Epithelial cell of proximal tubule (primary cell): ENCODE results near the gene RAI1. TPM values are rescaled to one million over a fixed set of nuclear protein-coding genes. Genes with fewer than 3 reads are reported as not detected.
A peak's percentile ranks its signal among the peaks of the same experiment; 100 is the strongest.

Experiments used
- DNase-seq: peaks from one replicate; pipeline ENCODE4 v3.0.0-alpha.2; 2011; ENCODE audit warnings: low read depth
- H3K4me3 ChIP-seq: 2 replicates; pipeline ENCODE4 v1.5.1; 2011; ENCODE audit warnings: low read depth, mild to moderate bottlenecking, low read length
- total RNA-seq: library from RNA; depleted of rRNA; stranded (reverse); fragments of >200 nt; gene quantifications from 2 replicates; pipeline ENCODE4 v1.2.3, GENCODE V29; 2015
- TF ChIP-seq, protein P1 (sequence below): conservative IDR thresholded peaks from 2 replicates; pipeline ENCODE4 v1.5.1; 2012; ENCODE audit warnings: low read depth, mild to moderate bottlenecking, low read length

RAI1 gene
- total RNA-seq, 1 donor from 2014 or later: 13.7 TPM

DNA sequence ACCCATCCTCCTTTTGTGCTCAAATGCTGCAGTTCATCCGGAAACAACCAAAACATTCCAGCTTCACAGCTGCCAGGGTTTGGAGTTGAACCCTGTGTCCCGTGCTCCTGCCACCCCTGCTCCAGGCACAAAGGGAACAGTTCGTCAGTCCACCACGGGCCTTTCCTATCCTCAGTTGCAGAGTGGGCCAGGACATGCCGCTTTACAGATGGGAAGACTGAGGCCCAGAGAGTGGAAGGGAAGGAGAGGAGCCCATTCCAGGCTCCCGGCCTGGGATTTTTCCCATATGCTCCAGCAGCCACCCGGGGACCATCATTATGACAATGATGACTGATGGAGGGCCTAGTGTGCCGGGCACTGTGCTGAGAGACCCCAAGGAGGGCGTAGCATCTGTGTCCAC lies 27.6 kb downstream of the RAI1 start:
- no peak for DNase-seq
- no peak overlapping the region for H3K4me3 ChIP-seq
- TF ChIP-seq, protein P1, sequence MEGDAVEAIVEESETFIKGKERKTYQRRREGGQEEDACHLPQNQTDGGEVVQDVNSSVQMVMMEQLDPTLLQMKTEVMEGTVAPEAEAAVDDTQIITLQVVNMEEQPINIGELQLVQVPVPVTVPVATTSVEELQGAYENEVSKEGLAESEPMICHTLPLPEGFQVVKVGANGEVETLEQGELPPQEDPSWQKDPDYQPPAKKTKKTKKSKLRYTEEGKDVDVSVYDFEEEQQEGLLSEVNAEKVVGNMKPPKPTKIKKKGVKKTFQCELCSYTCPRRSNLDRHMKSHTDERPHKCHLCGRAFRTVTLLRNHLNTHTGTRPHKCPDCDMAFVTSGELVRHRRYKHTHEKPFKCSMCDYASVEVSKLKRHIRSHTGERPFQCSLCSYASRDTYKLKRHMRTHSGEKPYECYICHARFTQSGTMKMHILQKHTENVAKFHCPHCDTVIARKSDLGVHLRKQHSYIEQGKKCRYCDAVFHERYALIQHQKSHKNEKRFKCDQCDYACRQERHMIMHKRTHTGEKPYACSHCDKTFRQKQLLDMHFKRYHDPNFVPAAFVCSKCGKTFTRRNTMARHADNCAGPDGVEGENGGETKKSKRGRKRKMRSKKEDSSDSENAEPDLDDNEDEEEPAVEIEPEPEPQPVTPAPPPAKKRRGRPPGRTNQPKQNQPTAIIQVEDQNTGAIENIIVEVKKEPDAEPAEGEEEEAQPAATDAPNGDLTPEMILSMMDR: no peak

GRCh38 chr17:17709815-17710321 lies 28.6 kb downstream of the RAI1 start:
- no peak for DNase-seq
- TF ChIP-seq, protein P1: no peak
- no peak overlapping the region for H3K4me3 ChIP-seq

DNA sequence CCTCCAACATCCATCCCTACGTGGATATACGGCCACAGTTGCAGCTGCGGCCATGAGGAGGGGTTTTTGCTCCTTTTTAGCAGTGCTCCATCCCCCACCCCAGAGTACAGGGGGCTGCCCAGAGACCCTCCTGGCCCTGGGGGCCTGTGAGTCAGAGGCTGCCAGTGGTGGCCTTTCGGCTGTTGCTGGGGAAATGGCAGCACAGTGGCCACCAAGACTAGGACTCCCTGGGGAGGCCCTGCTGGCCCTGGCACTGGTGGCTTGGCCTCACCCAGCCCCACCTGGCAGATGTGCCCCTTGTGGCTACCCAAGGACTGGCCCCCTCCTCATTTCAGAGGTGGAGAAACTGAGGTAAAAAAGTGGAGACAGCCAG lies 29.1 kb downstream of the RAI1 start:
- DNase-seq: no peak
- H3K4me3 ChIP-seq: no peak overlapping the region
- TF ChIP-seq, protein P1: no peak

DNA sequence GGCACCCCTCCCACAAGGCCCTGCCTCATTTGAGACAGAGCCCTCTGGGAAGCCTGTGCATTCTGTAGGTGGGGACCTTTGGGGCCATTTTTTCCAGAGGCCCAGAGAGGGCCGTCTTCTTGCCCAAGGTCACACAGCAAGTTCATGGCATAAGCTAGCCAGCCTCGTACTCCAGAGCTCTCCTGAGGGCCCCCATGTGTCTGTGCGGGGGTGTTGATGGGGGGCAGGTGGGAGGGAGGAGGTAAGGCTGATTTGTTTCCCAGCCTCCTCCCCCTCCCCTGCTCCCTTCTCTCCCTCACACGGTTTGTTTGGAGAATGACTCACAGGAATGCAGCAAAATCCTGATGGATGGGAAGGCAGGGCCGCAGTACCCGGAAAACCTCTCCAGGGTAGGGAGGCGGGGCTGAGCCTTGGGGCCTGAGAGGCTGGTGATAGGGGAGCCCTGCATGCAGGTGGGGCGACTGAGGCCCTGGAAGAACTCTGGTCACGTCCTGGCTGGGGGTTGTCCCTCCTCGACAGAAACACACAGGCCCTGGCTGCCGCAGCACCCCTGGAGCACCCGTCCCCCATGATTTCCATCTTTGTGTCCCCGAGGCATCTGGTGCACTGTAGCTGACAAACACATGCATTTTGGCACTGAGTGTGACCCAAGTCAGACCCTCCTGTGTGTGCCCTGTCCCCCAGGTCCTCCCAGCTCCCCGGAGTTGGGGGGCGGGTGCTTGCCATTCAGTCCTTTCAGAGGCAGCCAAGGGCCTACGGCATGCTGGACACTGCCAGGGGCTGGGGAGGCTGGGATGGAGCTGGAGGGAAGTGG lies 29.7 kb downstream of the RAI1 start:
- TF ChIP-seq, protein P1: peak; percentile 3
- peak; percentile 68 for DNase-seq
- H3K4me3 ChIP-seq: no peak overlapping the region

- H3K4me3 ChIP-seq: no peak overlapping the region
- TF ChIP-seq, protein P1: no peak
- no peak for DNase-seq
These were observed 30.4 kb downstream of the RAI1 start for GRCh38 chr17:17711641-17712162.

DNA sequence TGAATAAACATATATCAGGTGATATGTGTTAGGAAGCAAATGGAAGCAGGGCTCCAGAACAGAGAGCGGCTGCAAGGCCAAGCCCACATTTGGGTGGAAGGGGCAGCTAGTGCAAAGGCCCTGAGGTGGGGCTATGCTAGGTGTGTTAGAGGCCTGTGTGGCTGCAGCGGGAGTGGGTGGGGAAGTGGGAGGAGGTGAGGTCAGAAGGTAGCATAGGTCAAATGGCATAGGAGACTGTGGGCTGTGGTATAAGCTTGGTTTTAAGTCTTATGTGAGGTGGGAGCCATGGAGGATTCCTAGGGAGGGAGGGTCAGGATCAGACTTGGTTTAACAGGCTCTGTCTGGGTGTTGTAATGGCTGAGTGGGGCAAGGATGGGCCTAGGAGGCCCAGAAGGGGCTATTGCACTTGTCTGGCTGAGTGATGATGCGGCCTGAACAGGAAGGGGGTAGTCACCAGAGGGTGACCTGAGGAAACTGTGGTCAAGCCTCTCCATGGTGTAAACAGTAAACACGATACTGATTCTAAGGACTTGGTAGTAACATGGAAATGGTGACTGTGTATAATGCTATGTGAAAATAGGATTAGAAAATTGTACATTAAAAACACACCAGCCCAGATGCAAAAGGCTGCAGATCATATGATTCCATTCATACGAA lies 31.1 kb downstream of the RAI1 start:
- no peak overlapping the region for H3K4me3 ChIP-seq
- TF ChIP-seq, protein P1: no peak
- DNase-seq: peak; percentile 78
